Neural cell (in vitro differentiated cells): ENCODE measurements around the gene ODAD4.

Source experiments
- EZH2 ChIP-seq: fragments of 200-600, 300-800 bp; shearing (Covaris generic), sonication (generic); IDR thresholded peaks from 2 replicates; pipeline ENCODE4 v1.6.1; 2014; ENCODE audit warnings: antibody characterized with exemption, low read length, borderline replicate concordance, mild to moderate bottlenecking; ENCODE audit not compliant: insufficient read depth, poor library complexity, severe bottlenecking
- MXI1 ChIP-seq: fragments of 450-650 bp; conservative IDR thresholded peaks from 2 replicates; pipeline ENCODE4 v1.6.1; 2014; ENCODE audit warnings: antibody characterized with exemption, mild to moderate bottlenecking; ENCODE audit not compliant: poor library complexity, severe bottlenecking
- TF ChIP-seq, protein P1 (sequence below): fragments of 450-650 bp; IDR thresholded peaks from 2 replicates; pipeline ENCODE4 v1.5.1; 2014; ENCODE audit warnings: antibody characterized with exemption, mild to moderate bottlenecking, moderate library complexity; ENCODE audit not compliant: poor library complexity, severe bottlenecking

DNA sequence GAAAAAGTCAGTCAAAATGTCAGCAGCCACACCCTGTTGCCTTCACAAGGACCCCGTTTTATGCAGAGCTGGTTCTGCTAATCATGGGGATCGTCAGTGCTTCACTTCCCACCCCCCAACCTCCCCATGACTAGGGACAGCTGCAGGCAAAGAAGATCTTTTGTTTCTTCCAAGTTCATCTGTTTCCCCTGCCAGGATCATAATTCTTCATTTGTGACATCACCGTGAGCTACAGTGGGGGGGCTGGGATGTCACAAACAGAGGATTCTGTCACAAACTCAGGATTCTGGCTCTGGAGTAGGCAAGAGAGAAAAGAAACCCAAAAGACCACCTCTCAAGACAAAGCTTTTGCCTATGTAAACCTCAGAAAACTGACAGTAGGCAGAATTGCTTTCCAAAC lies 62.2 kb downstream of the ODAD4 start:
- TF ChIP-seq, protein P1, sequence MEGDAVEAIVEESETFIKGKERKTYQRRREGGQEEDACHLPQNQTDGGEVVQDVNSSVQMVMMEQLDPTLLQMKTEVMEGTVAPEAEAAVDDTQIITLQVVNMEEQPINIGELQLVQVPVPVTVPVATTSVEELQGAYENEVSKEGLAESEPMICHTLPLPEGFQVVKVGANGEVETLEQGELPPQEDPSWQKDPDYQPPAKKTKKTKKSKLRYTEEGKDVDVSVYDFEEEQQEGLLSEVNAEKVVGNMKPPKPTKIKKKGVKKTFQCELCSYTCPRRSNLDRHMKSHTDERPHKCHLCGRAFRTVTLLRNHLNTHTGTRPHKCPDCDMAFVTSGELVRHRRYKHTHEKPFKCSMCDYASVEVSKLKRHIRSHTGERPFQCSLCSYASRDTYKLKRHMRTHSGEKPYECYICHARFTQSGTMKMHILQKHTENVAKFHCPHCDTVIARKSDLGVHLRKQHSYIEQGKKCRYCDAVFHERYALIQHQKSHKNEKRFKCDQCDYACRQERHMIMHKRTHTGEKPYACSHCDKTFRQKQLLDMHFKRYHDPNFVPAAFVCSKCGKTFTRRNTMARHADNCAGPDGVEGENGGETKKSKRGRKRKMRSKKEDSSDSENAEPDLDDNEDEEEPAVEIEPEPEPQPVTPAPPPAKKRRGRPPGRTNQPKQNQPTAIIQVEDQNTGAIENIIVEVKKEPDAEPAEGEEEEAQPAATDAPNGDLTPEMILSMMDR: no peak
- no peak for TF ChIP-seq EZH2
- TF ChIP-seq MXI1: no peak
